MM.1S (cell line): Measurements from ENCODE around the gene RHOT2.

Experiments used
- CTCF ChIP-seq: fragments of 300-600 bp; sonication (generic); IDR thresholded peaks from 2 replicates; pipeline ENCODE4 v1.5.1; 2016; ENCODE audit warnings: antibody characterized with exemption, low read length, mixed read lengths
- EZH2 ChIP-seq: fragments of 300-600 bp; sonication (generic); optimal IDR thresholded peaks from 2 replicates; pipeline ENCODE3; 2017; ENCODE audit warnings: low read depth, mild to moderate bottlenecking, antibody characterized with exemption, low read length, mixed read lengths
- EZH2phosphoT487 ChIP-seq: fragments of 300-600 bp; sonication (generic); IDR thresholded peaks from 2 replicates; pipeline ENCODE4 v1.6.1; 2018; ENCODE audit warnings: antibody characterized with exemption, low read length

- TF ChIP-seq CTCF (no peak), EZH2 (no peak), EZH2phosphoT487 (no peak)
Observed at GRCh38 chr16:687499-687898, 19.6 kb downstream of the RHOT2 start.
